Osteocyte (in vitro differentiated cells): ENCODE measurements around the gene RIN3. TPM values are rescaled to one million over a fixed set of nuclear protein-coding genes. Genes with fewer than 3 reads are reported as not detected.

Experiments used
- DNase-seq: peaks from one replicate; pipeline ENCODE4 v3.0.0; 2021; ENCODE audit warnings: mixed read lengths; ENCODE audit not compliant: unreplicated experiment; ENCODE audit errors: extremely low spot score
- H3K27ac Mint-ChIP-seq: one replicate; pipeline ENCODE4 v1.8.0; 2021; ENCODE audit warnings: mild to moderate bottlenecking, mixed read lengths; ENCODE audit not compliant: unreplicated experiment
- H3K27me3 Mint-ChIP-seq: one replicate; pipeline ENCODE4 v1.8.0; 2021; ENCODE audit warnings: mixed read lengths; ENCODE audit not compliant: unreplicated experiment
- H3K36me3 Mint-ChIP-seq: one replicate; pipeline ENCODE4 v1.8.0; 2021; ENCODE audit warnings: mixed read lengths; ENCODE audit not compliant: unreplicated experiment
- H3K4me1 Mint-ChIP-seq: one replicate; pipeline ENCODE4 v1.8.0; 2021; ENCODE audit warnings: mixed read lengths; ENCODE audit not compliant: unreplicated experiment
- H3K4me3 Mint-ChIP-seq: one replicate; pipeline ENCODE4 v1.8.0; 2021; ENCODE audit warnings: mild to moderate bottlenecking, moderate library complexity, mixed read lengths; ENCODE audit not compliant: unreplicated experiment
- H3K9me3 Mint-ChIP-seq: one replicate; pipeline ENCODE4 v1.8.0; 2021; ENCODE audit warnings: mixed read lengths; ENCODE audit not compliant: unreplicated experiment
- CTCF ChIP-seq: fragments of 200-600 bp; sonication (generic); IDR thresholded peaks from 2 replicates; pipeline ENCODE4 v1.5.0; 2021; ENCODE audit warnings: antibody characterized with exemption, mild to moderate bottlenecking, moderate library complexity
- total RNA-seq: library from RNA; stranded (reverse); gene quantifications from 2 replicates; pipeline ENCODE4 v1.2.1, GENCODE V29; 2021

Gene RIN3
- total RNA-seq, 1 donor from 2014 or later, result 26.7 TPM

- Mint-ChIP-seq H3K9me3 (peaks cover 6% of the 10 kb centered on the region), H3K4me1 (peaks cover 9% of the 10 kb centered on the region), H3K4me3 (no peak overlapping the region), H3K36me3 (peaks cover 20% of the 10 kb centered on the region), H3K27ac (no peak overlapping the region), H3K27me3 (no peaks in the 10 kb centered on the region)
- no peak for TF ChIP-seq CTCF
- DNase-seq, result no peak
Observed at GRCh38 chr14:92645841-92646478, 132.4 kb downstream of the RIN3 start.

- Mint-ChIP-seq H3K36me3 (peaks cover 20% of the 10 kb centered on the region), H3K4me3 (no peak overlapping the region), H3K27ac (peak overlapping the region; percentile 41), H3K27me3 (no peaks in the 10 kb centered on the region), H3K9me3 (peaks cover 6% of the 10 kb centered on the region), H3K4me1 (peaks cover 9% of the 10 kb centered on the region)
- DNase-seq, result no peak
- TF ChIP-seq CTCF, result no peak
Observed at GRCh38 chr14:92646952-92647796, 133.6 kb downstream of the RIN3 start.

- H3K4me1 Mint-ChIP-seq, result peaks cover 9% of the 10 kb centered on the region
- peaks cover 6% of the 10 kb centered on the region for H3K9me3 Mint-ChIP-seq
- TF ChIP-seq CTCF, result no peak
- H3K27me3 Mint-ChIP-seq, result no peaks in the 10 kb centered on the region
- H3K36me3 Mint-ChIP-seq, result peaks cover 16% of the 10 kb centered on the region
- no peak for DNase-seq
- H3K27ac Mint-ChIP-seq, result peak overlapping the region; percentile 41
- no peak overlapping the region for H3K4me3 Mint-ChIP-seq
Observed at GRCh38 chr14:92647797-92648279, 134.3 kb downstream of the RIN3 start.

- Mint-ChIP-seq H3K27ac (no peak overlapping the region), H3K4me1 (peaks cover 9% of the 10 kb centered on the region), H3K4me3 (no peak overlapping the region), H3K27me3 (no peaks in the 10 kb centered on the region), H3K9me3 (peaks cover 6% of the 10 kb centered on the region), H3K36me3 (peaks cover 15% of the 10 kb centered on the region)
- DNase-seq, result no peak
- TF ChIP-seq CTCF, result no peak
Observed at GRCh38 chr14:92649066-92649465, 135.5 kb downstream of the RIN3 start.

GRCh38 chr14:92649934-92650545, 136.5 kb downstream of the RIN3 start:
- H3K9me3 Mint-ChIP-seq, result peaks cover 4% of the 10 kb centered on the region
- H3K27ac Mint-ChIP-seq, result no peak overlapping the region
- H3K27me3 Mint-ChIP-seq, result no peaks in the 10 kb centered on the region
- peaks cover 9% of the 10 kb centered on the region for H3K36me3 Mint-ChIP-seq
- peaks cover 9% of the 10 kb centered on the region for H3K4me1 Mint-ChIP-seq
- TF ChIP-seq CTCF, result no peak
- no peak overlapping the region for H3K4me3 Mint-ChIP-seq
- DNase-seq, result no peak
